Endothelial cell of umbilical vein (primary cell): ENCODE measurements around the gene LRRC14B.

Experiments used
- POLR2A ChIP-seq: IDR thresholded peaks from 2 replicates; pipeline ENCODE4 v1.6.1; 2012; ENCODE audit warnings: low read depth, mild to moderate bottlenecking, control low read depth, low read length
- POLR2AphosphoS5 ChIP-seq: IDR thresholded peaks from 2 replicates; pipeline ENCODE4 v1.6.1; 2012; ENCODE audit warnings: low read depth, mild to moderate bottlenecking, control low read depth, low read length, moderate library complexity; ENCODE audit not compliant: insufficient read depth
- TF ChIP-seq, protein P1 (sequence below), 2 donors: IDR thresholded peaks; 1 replicate in 1 of 2; 2 replicates in 1 of 2; pipeline ENCODE4 v1.5.1; 2011; ENCODE audit warnings: low read length in 2 of 2, mild to moderate bottlenecking in 2 of 2, moderate library complexity in 2 of 2, control low read depth in 1 of 2, inconsistent platforms in 1 of 2, low read depth in 1 of 2; ENCODE audit not compliant: insufficient read depth in 1 of 2; ENCODE audit errors: extremely low read depth in 1 of 2

DNA sequence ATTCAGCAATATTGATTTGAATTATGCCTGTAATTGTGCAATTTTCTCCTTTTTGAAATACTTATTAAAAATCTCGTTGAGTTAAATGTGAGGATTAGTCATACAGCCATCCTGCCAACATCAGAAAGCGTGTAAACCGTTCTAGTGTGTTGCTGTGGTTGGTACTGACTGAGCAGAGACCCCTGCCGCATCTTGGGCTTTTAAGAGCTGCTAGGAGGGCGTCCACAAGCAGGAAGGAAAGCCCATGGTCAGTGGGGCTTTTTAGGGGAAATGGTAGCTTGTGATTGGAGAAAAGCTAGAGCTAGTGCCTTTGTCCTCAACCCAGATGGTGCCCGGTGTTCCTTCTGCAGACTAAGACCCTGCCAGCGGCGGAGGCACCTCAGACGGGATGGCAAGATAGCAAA is 28.2 kb downstream of the LRRC14B start:
- TF ChIP-seq, protein P1, sequence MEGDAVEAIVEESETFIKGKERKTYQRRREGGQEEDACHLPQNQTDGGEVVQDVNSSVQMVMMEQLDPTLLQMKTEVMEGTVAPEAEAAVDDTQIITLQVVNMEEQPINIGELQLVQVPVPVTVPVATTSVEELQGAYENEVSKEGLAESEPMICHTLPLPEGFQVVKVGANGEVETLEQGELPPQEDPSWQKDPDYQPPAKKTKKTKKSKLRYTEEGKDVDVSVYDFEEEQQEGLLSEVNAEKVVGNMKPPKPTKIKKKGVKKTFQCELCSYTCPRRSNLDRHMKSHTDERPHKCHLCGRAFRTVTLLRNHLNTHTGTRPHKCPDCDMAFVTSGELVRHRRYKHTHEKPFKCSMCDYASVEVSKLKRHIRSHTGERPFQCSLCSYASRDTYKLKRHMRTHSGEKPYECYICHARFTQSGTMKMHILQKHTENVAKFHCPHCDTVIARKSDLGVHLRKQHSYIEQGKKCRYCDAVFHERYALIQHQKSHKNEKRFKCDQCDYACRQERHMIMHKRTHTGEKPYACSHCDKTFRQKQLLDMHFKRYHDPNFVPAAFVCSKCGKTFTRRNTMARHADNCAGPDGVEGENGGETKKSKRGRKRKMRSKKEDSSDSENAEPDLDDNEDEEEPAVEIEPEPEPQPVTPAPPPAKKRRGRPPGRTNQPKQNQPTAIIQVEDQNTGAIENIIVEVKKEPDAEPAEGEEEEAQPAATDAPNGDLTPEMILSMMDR (IDR thresholded peaks at IDR 0.05; ENCODE audit: extremely low read depth in 1 of 2, insufficient read depth in 1 of 2, low read depth in 1 of 2, low read length in 2 of 2): no peak
- TF ChIP-seq POLR2A (no peak), POLR2AphosphoS5 (no peak)
